ENCODE measurements around the gene MPC2. TPM values are rescaled to one million over a fixed set of nuclear protein-coding genes. Genes with fewer than 3 reads are reported as not detected.

Gene MPC2
- total RNA-seq, 4 donors from 2014 or later: 12.1 to 33.7 (median 26.0) TPM

DNA sequence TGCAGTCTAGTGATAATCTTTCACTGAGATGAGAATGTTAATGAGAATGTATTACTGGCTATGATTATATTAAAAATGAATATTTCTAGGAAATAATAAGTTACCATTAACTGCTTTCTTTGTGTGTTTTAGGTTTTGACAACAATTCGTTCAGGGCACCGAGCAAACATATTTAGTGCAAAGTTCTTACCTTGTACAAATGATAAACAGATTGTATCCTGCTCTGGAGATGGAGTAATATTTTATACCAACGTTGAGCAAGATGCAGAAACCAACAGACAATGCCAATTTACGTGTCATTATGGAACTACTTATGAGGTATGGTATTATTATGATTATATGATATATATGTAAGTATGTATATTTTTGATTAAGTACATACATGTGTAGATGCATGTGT lies 37.8 kb upstream of the MPC2 start:
- no peak overlapping the region for H3K4me3 ChIP-seq (ENCODE audit: low read depth, poor library complexity, severe bottlenecking)
- no peak for DNase-seq (ENCODE audit: low spot score in 2 of 2)
- intact Hi-C loops (cut with DNase I; ENCODE audit: low total_unique reads): no loop called here
- 65 to 77% methylated on average over 4 of the region's 4 CpGs for WGBS, 2 donors
- TF ChIP-seq, protein P1, sequence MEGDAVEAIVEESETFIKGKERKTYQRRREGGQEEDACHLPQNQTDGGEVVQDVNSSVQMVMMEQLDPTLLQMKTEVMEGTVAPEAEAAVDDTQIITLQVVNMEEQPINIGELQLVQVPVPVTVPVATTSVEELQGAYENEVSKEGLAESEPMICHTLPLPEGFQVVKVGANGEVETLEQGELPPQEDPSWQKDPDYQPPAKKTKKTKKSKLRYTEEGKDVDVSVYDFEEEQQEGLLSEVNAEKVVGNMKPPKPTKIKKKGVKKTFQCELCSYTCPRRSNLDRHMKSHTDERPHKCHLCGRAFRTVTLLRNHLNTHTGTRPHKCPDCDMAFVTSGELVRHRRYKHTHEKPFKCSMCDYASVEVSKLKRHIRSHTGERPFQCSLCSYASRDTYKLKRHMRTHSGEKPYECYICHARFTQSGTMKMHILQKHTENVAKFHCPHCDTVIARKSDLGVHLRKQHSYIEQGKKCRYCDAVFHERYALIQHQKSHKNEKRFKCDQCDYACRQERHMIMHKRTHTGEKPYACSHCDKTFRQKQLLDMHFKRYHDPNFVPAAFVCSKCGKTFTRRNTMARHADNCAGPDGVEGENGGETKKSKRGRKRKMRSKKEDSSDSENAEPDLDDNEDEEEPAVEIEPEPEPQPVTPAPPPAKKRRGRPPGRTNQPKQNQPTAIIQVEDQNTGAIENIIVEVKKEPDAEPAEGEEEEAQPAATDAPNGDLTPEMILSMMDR (IDR thresholded peaks at IDR 0.05): no peak
- TF ChIP-seq POLR2A (IDR thresholded peaks at IDR 0.05): no peak

DNA sequence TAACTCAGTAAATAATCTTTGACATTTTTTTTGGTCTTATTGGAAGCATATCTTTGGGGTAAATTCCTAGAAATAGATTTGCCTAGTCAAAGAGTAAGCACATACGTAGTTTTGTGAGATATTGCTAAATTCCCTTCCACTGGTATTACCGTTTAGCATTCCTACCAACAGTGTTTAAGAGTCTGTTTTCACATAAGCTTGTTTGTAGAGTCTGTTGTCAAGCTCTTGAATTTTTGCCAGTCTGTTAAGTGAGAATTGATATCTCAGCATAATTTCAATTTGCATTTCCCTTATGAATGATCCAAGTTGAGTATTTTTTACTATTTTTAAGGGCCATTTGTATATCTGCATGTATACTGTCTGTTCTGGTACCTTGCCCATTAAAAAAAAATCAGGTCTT lies 37.0 kb upstream of the MPC2 start:
- 67 to 80% methylated on average over 2 of the region's 2 CpGs for WGBS, 2 donors
- no peak for DNase-seq (ENCODE audit: low spot score in 2 of 2)
- intact Hi-C loops (cut with DNase I; ENCODE audit: low total_unique reads): no loop called here
- no peak for TF ChIP-seq POLR2A (IDR thresholded peaks at IDR 0.05)
- TF ChIP-seq, protein P1 (IDR thresholded peaks at IDR 0.05): no peak
- H3K4me3 ChIP-seq (ENCODE audit: low read depth, poor library complexity, severe bottlenecking): no peak overlapping the region

DNA sequence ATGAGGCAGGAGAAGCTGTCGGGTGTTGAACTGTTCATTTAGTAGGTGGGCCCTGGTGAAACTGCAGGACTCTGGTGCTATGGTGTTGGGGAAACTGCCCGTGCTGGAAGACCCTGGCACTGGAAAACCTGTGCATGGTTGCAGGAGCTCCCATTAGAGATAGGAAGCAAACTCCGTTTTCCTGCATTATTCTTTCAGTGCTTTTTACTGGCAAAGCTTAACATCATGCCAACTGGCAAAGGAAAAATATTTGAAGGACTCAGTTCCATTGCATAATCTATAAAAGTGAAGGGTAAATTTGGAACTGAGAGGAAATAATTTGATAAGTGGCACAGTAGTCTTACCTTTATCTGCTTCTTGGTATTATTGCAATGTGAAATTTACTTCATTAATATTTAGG lies 31.7 kb upstream of the MPC2 start:
- intact Hi-C loops (cut with DNase I; ENCODE audit: low total_unique reads): no loop called here
- no peak overlapping the region for H3K4me3 ChIP-seq (ENCODE audit: low read depth, poor library complexity, severe bottlenecking)
- TF ChIP-seq, protein P1 (IDR thresholded peaks at IDR 0.05): no peak
- TF ChIP-seq POLR2A (IDR thresholded peaks at IDR 0.05): no peak
- no peak for DNase-seq (ENCODE audit: low spot score in 2 of 2)
- 72 to 84% methylated on average over 3 of the region's 3 CpGs for WGBS, 2 donors

DNA sequence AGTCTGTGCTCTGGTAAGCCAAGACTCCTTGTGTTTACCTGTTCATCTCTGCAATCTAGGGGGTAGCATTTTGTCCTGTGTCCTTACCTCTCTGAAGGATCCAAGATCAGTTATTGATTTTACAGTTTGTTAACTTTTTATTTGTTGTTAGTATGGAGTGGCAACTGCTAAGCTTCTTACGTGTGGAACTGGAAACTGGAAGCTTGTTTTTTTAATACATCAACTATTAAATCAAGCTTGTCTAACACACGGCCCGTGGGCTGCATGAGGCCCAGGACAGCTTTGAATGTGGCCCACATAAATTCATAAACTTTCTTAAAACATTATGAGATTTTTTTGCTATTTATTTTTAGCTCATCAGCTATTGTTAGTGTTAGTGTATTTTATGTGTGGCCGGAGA lies 29.2 kb upstream of the MPC2 start:
- intact Hi-C loops (cut with DNase I; ENCODE audit: low total_unique reads): no loop called here
- no peak overlapping the region for H3K4me3 ChIP-seq (ENCODE audit: low read depth, poor library complexity, severe bottlenecking)
- TF ChIP-seq, protein P1 (IDR thresholded peaks at IDR 0.05): no peak
- TF ChIP-seq POLR2A (IDR thresholded peaks at IDR 0.05): no peak
- no peak for DNase-seq (ENCODE audit: low spot score in 2 of 2)
- WGBS, 2 donors: 81 to 91% methylated on average over 4 of the region's 4 CpGs

DNA sequence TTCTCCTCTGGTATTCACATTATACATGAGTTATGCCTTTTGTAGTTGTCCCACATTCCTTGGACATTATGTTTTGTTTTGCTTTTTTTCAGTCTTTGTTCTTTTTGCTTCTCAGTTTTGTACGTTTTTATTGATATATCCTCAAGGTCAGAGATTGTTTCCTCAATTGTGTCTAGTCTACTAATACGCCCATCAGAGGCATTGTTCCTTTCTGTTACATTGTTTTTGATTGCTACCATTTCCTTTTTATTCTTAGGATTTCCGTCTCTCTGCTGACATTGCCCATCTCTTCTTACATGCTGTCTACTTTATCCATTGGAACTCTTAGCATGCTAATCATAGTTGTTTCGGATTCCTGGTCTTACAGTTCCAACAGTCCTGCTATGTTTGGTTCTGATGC lies 27.8 kb upstream of the MPC2 start:
- intact Hi-C loops (cut with DNase I; ENCODE audit: low total_unique reads): no loop called here
- DNase-seq (ENCODE audit: low spot score in 2 of 2): no peak
- WGBS, 2 donors: 83 to 88% methylated on average over 4 of the region's 4 CpGs
- H3K4me3 ChIP-seq (ENCODE audit: low read depth, poor library complexity, severe bottlenecking): no peak overlapping the region
- TF ChIP-seq, protein P1 (IDR thresholded peaks at IDR 0.05): no peak
- TF ChIP-seq POLR2A (IDR thresholded peaks at IDR 0.05): no peak

DNA sequence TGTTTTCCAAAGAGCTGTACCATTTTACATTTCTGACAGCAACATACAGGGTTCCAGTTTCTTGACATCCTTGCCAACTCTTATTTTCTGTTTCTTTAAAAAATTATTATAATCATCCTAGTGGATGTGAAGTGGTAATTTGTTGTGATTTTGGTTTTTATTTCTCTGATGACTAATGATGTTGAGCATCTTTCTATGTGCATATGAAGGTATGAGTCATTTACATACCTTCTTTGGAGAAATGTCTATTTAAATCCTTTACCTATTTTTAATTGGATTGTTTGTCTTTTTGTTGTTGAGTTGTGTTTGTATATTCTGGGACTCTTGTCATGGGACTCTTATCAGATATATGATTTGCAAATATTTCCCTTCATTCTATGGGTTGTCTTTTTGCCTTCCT lies 20.8 kb upstream of the MPC2 start:
- intact Hi-C loops (cut with DNase I; ENCODE audit: low total_unique reads): no loop called here
- H3K4me3 ChIP-seq (ENCODE audit: low read depth, poor library complexity, severe bottlenecking): no peak overlapping the region
- TF ChIP-seq, protein P1 (IDR thresholded peaks at IDR 0.05): no peak
- TF ChIP-seq POLR2A (IDR thresholded peaks at IDR 0.05): no peak
- DNase-seq (ENCODE audit: low spot score in 2 of 2): no peak
